Panc1 (cell line): ENCODE data around the gene SRBD1. TPM values are rescaled to one million over a fixed set of nuclear protein-coding genes. Genes with fewer than 3 reads are reported as not detected.

ENCODE experiments used
- ATAC-seq: fragments of 200-7000 bp; cut with Tn5 transposase; 2 replicates; pipeline ENCODE4 v1.9.1; 2020; ENCODE audit warnings: mild to moderate bottlenecking, moderate library complexity
- BruUV-seq: library from RNA; stranded (reverse); fragments of 400-500 nt; replicated peaks from 2 replicates; lab custom pipeline; 2021; lab: Mats Ljungman, UMichigan
- CTCF ChIA-PET: fragments of 300-600 bp; sonication (Branson Sonifier 250); formaldehyde crosslinking; loops from one replicate; lab custom pipeline; 2022; ENCODE audit warnings: antibody characterized with exemption; lab: Charles Lee
- POLR2A ChIA-PET: fragments of 300-600 bp; sonication (Branson Sonifier 250); formaldehyde crosslinking; loops from one replicate; lab custom pipeline; 2022; ENCODE audit warnings: antibody characterized with exemption; lab: Charles Lee
- DNase-seq: peaks from one replicate; pipeline ENCODE4 v3.0.0-alpha.2; 2010; ENCODE audit warnings: low read depth, low spot score
- H3K27ac ChIP-seq: 2 replicates; pipeline ENCODE4 v1.5.1; 2011; ENCODE audit warnings: mild to moderate bottlenecking, low read length, inconsistent platforms
- H3K27me3 ChIP-seq: fragments of 200-500 bp; sonication (Bioruptor generic); 2 replicates; pipeline ENCODE4 v1.6.0; 2014; ENCODE audit warnings: low read length, inconsistent platforms; ENCODE audit not compliant: control insufficient read depth, insufficient read depth
- H3K36me3 ChIP-seq: fragments of 200-500 bp; sonication (Bioruptor generic); 2 replicates; pipeline ENCODE4 v1.5.1; 2014; ENCODE audit warnings: inconsistent platforms, mild to moderate bottlenecking, low read length, moderate library complexity; ENCODE audit not compliant: control insufficient read depth, insufficient read depth
- H3K4me1 ChIP-seq: 2 replicates; pipeline ENCODE4 v1.5.1; 2011; ENCODE audit warnings: inconsistent platforms, mild to moderate bottlenecking, low read length, moderate library complexity; ENCODE audit not compliant: control insufficient read depth, insufficient read depth
- H3K4me3 ChIP-seq, 2 experiments: 2 replicates each; pipeline ENCODE4 v1.5.1; 2011 to 2012; ENCODE audit warnings: low read depth in 2 of 2, low read length in 2 of 2, mild to moderate bottlenecking in 2 of 2, inconsistent platforms in 1 of 2, moderate library complexity in 1 of 2
- H3K9me3 ChIP-seq: fragments of 200-500 bp; sonication (Bioruptor generic); 2 replicates; pipeline ENCODE4 v1.5.1; 2014; ENCODE audit warnings: low read depth, mild to moderate bottlenecking, inconsistent platforms, low read length, moderate library complexity; ENCODE audit not compliant: control insufficient read depth, insufficient read depth
- CTCF ChIP-seq: fragments of 450-650 bp; IDR thresholded peaks from 2 replicates; pipeline ENCODE4 v1.5.1; 2017; ENCODE audit warnings: mild to moderate bottlenecking
- POLR2AphosphoS5 ChIP-seq: IDR thresholded peaks from 2 replicates; pipeline ENCODE4 v1.6.1; 2012; ENCODE audit warnings: mild to moderate bottlenecking, low read depth, low read length, moderate library complexity
- REST ChIP-seq, 2 experiments: IDR thresholded peaks; 2 replicates each; pipeline ENCODE4 v1.6.1; 2011 to 2012; ENCODE audit warnings: low read depth in 2 of 2, control low read depth in 1 of 2, low read length in 1 of 2, mild to moderate bottlenecking in 1 of 2, moderate library complexity in 1 of 2; ENCODE audit not compliant: insufficient read depth in 1 of 2
- SIN3A ChIP-seq: IDR thresholded peaks from 2 replicates; pipeline ENCODE4 v1.6.1; 2012; ENCODE audit warnings: low read depth, mild to moderate bottlenecking, low read length, moderate library complexity, borderline replicate concordance; ENCODE audit not compliant: insufficient read depth
- TCF7L2 ChIP-seq: IDR thresholded peaks from 2 replicates; pipeline ENCODE4 v1.6.1; 2011; ENCODE audit warnings: mild to moderate bottlenecking, low read depth, low read length, inconsistent platforms
- in situ Hi-C: cut with HindIII; loops from 2 replicates; pipeline ENCODE4 v1.10.0; 2016; ENCODE audit warnings: low sequenced_read_pairs, low pct_unique_long_range_greater_than_20kb
- intact Hi-C: fragments of 100-400 bp; cut with micrococcal nuclease; formaldehyde crosslinking; loops from one replicate; pipeline ENCODE4 v1.10.0; 2022; ENCODE audit not compliant: unreplicated experiment
- total RNA-seq: library from RNA; stranded (reverse); gene quantifications from one replicate; pipeline ENCODE4 v1.2.1, GENCODE V29; 2021; ENCODE audit not compliant: unreplicated experiment

SRBD1 gene
- total RNA-seq, 1 experiment from 2014 or later = 9.7 TPM

GRCh38 chr2:45497355-45497754 is 113.7 kb downstream of the SRBD1 start:
- BruUV-seq = no TSS peak
- no peak overlapping the region for H3K4me3 ChIP-seq
- ATAC-seq = no peak
- POLR2A ChIA-PET = no interaction called here
- no peaks in the 10 kb centered on the region for H3K4me1 ChIP-seq
- in situ Hi-C loops (no loop called here), intact Hi-C loops (no loop called here)
- no peaks in the 10 kb centered on the region for H3K9me3 ChIP-seq
- H3K27me3 ChIP-seq = no peaks in the 10 kb centered on the region
- no peak overlapping the region for H3K27ac ChIP-seq
- DNase-seq = no peak
- no peak for TF ChIP-seq SIN3A
- TF ChIP-seq POLR2AphosphoS5 = no peak
- no peak for TF ChIP-seq REST (IDR thresholded peaks at IDR 0.05; ENCODE audit: insufficient read depth in 1 of 2, low read depth in 2 of 2, low read length in 1 of 2)
- TF ChIP-seq CTCF = no peak
- TF ChIP-seq TCF7L2 = no peak
- H3K36me3 ChIP-seq = no peaks in the 10 kb centered on the region
- CTCF ChIA-PET = interaction anchor here (1.0 kb wide), 1 partner anchor 516 kb away, joined by 3 read pairs; no protein-coding TSS in a partner anchor

- ATAC-seq (no peak), DNase-seq (no peak)
- no peaks in the 10 kb centered on the region for H3K4me1 ChIP-seq
- H3K27ac ChIP-seq = no peak overlapping the region
- no peaks in the 10 kb centered on the region for H3K27me3 ChIP-seq
- H3K36me3 ChIP-seq = no peaks in the 10 kb centered on the region
- no peaks in the 10 kb centered on the region for H3K9me3 ChIP-seq
- no TSS peak for BruUV-seq
- in situ Hi-C loops = no loop called here
- POLR2A ChIA-PET = no interaction called here
- CTCF ChIA-PET = interaction anchor here (1.0 kb wide), 1 partner anchor 515 kb away, joined by 3 read pairs; no protein-coding TSS in a partner anchor
- intact Hi-C loops = no loop called here
- no peak for TF ChIP-seq CTCF
- no peak for TF ChIP-seq REST (IDR thresholded peaks at IDR 0.05; ENCODE audit: insufficient read depth in 1 of 2, low read depth in 2 of 2, low read length in 1 of 2)
- TF ChIP-seq SIN3A = no peak
- TF ChIP-seq POLR2AphosphoS5 = no peak
- TF ChIP-seq TCF7L2 = no peak
- no peak overlapping the region for H3K4me3 ChIP-seq
Observed at GRCh38 chr2:45496869-45497268, 114.2 kb downstream of the SRBD1 start.
